GF-D8 (cell line): ENCODE results near the gene CNOT3.
"Not testable (repeated sequence)": the region's sequence is repeated elsewhere in the genome, so short reads cannot be mapped to it uniquely, and the experiment has no call there.

Experiments used
- DNase-seq: peaks from one replicate; lab custom pipeline; 2025; lab: John Stamatoyannopoulos, UW

Gene CNOT3

DNA sequence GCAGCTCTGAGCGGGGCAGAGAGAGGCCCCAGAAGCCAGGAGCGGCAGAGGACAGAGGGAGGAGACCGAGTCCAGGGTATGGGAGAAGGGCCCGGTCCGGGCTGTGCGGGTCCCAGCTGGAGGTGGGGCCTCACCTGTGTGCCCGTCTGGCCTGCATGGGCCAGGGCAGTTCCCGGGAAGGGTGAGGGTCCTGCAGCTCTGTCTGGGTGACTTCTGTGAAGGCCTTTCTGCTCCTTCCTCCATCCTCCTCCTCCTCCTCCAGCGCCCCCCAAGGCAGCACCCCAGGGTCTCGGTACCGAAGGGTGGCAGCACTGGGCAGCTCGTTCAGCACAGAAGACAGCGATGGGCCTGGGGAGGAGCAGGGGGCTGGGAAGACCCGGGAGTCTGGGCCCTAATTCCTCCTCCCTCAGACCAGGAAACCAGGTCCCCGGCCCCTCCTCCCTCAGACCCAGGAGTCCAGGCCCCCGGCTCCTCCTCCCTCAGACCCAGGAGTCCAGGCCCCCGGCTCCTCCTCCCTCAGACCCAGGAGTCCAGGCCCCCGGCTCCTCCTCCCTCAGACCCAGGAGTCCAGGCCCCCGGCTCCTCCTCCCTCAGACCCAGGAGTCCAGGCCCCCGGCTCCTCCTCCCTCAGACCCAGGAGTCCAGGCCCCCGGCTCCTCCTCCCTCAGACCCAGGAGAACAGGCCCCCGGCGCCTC is 34.3 kb downstream of the CNOT3 start:
- DNase-seq: not testable (repeated sequence)

DNA sequence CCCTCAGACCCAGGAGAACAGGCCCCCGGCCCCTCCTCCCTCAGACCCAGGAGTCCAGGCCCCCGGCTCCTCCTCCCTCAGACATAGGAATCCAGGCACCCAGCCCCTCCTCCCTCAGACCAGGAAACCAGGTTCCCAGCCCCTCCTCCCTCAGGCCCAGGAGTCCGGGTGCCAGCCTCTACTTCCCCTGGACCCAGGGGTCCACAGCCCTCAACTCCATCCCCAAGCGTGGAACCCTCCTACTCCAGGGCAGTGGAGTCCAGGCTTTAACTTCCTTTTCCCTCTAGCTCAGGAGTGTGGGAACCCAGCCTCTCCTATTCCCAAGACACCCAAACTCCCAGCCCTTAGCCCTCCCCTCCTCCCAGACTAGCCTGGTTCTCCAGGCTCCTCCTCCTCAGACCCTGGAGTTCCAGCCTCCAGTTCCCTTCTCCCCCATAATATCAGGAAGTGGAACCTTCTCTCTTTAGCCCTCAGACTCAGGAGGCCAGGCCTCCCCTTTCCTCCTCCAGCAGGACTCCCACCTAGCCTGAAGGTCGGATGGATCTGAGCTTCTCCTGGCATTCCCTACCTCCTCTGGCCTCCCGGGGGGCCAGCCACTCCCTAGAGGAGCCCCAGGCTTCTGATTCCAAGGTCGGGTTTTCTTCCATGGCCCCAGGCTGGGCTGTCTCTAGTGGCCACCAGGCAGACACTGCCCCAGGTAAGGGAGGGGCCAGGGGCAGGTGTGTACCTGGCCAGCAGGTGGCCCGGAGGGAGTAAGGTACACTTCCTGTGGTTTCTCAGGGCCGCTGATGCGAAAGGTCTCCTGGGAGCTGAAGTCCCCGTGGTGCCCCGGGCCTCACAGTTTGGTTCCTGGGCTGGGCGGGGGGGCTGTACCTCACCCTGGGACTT is 35.2 kb downstream of the CNOT3 start, which contains the start of gene TMC4:
TMC4 (minus strand) TSS at position 690 of the 888 bp plus-strand sequence; CDS start at position 647, 43 bp downstream.
- no peak for DNase-seq

DNA sequence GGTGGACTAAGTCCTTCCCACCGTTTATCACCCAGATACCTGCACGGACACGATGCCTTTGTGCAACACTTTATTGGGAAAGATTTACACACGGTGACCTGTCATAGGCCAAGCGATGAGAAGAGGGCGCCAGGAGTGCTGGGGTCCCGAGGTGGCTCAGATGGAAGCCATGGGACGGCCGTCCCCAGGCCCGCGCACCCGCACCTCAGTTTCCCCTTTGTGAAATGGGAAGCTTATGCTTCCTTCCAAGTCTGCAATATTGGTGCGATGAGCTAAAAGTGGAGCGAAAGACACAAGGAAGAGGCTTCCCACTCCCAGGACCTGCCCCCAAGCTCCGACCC is 35.8 kb downstream of the CNOT3 start:
- no peak for DNase-seq

DNA sequence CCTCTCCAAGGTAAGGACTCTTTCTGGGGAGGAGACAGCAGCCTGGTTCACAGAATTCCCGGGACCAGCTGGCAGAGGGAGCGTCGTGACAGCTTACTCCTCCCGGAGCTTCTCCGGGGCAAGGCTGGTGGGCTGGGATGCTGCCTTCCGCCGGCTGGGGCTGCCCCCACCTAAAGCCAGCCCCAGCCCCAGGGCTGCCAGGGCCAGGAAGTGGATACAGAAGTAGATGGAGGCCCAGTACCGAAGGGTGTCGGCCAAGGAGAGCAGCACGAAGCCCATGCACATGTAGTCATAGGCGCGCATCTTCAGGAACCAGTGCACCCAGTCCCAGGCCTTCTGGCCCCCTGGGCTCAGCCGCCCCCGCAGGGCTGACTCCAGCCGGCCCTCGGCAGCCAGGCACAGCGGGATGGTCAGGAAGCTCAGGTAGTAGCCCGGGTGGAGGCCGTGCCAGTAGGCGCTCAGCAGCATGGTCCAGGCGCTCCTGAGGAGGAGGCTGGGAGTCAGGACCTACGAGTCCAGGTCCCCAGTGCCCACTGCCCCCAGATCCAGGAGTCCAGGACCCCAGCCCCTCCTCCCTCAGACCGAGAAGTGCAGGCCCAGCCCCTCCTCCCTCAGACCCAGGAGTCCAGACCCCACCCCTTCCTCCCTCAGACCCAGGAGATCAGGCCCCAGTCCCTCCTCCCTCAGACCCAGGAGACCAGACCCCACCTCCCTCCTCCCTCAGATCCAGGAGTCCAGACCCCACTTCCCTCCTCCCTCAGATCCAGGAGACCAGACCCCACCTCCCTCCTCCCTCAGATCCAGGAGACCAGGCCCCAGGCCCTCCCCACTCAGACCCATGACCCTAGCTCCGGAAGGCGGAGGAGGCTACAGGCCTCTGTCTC is 36.6 kb downstream of the CNOT3 start:
- no peak for DNase-seq

DNA sequence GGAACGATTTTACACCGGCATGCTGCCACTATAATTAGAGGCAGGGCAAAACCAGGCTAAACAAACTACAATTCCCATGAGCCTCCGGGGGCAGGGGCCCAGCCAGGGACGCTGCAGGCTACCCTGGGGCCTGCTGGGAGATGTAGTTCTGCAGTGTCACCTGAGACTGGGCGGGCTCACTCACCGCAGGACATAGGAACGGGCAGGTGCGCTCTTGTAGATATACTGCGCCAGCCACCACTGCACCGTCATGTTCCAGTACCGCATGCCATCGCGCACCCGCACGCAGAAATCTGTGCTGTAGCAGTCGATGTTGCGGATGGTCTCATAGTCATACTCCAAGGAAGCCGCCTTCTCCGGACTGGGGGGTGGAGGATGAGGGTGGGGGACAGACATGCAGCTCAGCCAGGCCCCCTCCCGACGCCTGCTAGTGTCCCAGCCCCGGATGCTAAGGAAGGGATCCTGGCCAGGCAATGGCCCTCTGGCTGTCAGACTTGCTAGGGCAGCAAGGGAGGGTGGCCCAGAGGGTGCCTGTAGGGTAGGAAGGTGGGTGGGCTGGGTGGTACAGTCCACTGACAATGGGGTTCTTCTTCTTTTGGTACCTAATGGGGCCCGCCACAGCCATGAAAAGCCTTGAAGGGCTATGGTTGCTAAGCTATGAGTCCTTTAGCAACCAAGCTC is 41.2 kb downstream of the CNOT3 start:
- DNase-seq: no peak

DNA sequence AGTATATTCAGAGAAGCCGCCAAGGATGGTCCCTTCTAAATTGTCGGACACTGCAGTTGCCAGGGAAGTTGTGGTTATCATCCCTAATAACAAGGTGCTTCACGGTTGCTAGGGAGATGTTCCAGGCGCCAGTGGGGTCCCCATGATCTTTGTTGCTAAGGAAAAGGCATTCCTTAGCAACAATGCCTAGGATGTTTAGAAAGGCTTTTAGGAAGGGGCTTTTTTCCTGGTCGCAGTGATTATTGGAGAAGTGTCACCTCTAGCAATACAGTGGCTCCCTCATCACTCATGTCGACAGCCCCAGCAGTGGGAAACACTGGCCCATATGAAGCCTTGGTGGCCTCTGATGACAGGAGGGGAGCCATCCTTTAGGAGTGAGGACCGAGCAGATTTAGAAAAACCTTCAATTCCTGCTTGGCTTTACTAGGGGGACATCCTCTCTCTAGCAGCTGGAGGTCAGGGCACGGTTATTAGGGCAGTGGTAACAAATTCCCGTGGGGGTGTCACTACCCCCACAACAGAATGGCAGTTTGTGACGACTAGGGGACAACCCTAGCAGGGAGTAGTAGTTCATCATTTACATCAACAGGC is 41.8 kb downstream of the CNOT3 start:
- DNase-seq: no peak

DNA sequence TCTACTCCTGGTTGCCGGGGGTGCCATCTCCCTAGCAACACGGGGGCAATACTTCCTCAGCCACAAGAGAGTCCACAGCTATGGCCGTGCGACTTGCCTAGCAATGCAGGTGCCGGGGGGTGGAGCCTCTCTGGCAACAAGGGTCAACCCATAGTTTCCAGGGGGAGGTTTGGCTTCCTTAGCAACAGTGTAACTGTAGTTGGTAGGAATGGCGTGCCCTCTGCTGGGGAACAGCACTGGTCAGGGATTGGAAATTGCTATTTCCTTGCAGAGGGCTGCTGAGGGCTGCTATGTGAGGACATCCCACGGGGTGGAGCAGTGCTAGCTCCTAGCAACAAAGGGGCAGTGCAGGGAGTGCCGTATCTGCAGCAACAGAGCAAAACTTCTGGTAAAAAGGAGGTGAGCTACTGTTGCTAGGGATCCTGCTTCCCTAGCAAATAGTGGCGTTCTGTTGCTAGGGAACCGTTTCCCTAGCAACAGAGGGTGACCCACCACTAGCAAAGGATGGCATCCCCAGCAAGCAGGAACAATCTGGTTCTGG is 42.4 kb downstream of the CNOT3 start:
- DNase-seq: no peak

DNA sequence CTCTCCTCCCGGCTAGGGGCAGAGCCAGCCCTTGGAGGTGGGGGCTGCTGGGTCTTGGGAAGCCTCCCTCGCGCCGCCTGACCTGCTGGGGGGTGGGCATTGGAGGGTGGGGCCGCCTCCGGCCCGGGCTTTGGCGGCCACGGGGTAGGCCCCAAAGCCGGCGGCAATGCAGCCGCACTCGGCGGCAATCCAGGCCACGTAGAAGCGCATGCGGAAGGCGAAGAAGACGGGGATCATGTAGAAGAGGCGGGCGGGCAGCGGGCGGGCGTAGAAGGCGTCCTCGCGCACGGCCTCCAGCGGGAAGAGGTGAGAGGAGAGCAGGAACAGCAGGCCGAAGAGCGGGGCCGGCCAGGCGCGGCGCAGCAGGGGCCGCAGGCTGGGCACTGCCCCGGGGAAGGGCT is 43.1 kb downstream of the CNOT3 start:
- DNase-seq: no peak

DNA sequence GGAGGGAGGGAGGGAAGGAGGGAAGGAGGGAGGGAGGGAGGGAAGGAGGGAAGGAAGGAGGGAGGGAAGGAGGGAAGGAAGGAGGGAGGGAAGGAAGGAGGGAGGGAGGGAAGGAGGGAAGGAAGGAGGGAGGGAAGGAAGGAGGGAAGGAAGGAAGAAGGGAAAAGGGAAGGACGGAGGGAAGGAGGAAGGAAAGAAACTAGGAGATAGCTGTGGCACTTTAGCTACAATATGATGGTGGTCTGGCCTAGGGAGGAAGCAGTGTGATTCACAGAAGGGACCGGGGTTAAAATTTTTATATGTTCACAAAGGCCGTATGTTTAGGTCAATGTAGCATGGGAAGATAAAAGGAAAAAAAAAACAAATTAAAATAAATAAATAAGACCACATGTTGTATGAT is 44.3 kb downstream of the CNOT3 start:
- DNase-seq: not testable (repeated sequence)

DNA sequence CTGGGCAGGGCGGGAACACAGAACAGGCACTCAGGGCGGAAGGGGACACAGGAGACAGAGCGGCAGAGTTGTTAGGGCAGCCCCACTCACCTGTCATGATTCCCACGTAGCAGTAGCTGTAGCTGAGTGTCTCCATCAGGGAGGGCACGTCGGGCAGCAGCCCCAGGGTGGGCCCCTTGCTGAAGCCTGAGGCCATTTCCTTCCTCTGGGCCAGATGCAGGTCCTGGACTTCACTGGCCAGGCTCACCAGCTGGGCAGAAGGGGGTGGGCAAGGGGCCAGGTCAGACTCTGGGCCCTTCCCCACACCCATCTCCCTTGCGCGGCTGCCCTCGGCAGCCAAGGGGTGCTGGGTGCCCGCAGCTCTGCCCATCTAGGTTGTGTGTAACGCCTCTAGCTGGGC is 45.9 kb downstream of the CNOT3 start:
- no peak for DNase-seq

DNA sequence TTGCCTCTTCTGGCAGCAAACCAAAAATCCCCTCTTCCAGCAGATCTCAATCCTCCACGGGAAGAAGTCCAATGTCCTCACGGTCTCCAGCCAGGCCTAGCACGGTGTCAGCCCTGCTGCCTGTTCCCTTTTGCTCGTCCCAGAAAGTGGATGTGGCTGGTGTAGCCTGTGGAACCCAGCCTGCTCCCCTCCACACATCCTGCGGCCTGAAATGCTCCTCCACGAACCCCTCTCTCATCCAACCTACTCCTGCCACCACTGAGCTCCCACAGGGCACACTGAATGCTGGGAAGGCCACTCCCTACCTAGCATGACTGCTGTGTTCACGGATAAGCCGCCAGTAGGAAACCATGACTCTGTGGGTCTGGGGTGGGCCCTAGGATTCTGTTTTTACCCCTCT is 48.8 kb downstream of the CNOT3 start:
- DNase-seq: no peak

DNA sequence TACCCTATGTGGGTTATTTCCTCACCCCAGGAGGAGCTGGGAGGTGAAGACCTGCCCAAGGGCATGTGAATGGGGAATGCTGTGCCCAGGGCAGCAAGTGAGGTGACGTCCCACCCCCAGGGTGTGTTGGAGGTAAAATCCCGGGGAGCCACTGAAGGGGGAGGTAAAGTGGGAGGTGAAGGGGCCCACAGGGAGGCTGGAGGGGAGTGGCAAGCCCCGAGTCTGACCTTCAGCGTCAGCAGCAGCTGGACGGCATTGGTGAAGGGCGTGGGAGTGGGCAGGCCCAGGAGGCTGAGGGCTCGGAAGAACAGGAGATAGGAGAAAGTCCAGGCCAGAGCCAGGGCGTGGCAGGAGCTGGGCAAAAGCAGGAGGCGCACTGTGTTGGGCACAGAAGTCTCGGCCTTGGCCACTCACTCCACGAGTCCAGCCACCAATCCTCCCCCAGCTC is 49.4 kb downstream of the CNOT3 start:
- DNase-seq: no peak

DNA sequence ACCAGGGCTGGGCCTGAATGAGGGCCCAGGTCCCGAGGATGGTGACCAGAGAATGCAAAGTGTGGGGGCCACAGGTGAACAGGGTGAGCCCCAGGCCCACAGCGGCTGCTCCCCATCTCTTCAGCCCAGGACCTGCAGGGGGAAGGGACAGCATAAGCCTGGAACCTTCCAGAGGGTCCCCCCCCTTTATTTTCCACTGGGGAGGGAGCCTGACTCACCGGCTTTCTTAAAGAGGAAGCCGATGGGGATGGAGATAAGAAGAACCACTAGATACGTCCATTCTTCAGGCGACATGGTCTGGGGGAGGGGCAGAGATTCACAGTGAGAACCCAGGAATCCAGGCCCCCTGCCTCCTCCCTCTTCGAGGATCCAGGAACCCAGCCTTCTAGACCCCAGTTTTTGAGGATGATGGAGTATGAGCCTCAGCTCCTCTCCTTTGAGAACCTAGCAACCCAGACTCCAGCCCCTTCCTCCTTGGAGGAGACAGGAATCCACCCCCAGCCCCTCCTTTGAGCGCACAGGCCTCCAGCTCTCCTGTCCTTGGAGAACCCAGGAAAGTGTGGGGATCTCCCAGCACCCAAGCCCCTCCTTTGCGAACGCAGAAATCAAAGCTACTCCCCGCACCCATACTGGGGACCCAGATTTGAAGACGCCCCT is 50.8 kb downstream of the CNOT3 start:
- DNase-seq: peak; percentile 91

DNA sequence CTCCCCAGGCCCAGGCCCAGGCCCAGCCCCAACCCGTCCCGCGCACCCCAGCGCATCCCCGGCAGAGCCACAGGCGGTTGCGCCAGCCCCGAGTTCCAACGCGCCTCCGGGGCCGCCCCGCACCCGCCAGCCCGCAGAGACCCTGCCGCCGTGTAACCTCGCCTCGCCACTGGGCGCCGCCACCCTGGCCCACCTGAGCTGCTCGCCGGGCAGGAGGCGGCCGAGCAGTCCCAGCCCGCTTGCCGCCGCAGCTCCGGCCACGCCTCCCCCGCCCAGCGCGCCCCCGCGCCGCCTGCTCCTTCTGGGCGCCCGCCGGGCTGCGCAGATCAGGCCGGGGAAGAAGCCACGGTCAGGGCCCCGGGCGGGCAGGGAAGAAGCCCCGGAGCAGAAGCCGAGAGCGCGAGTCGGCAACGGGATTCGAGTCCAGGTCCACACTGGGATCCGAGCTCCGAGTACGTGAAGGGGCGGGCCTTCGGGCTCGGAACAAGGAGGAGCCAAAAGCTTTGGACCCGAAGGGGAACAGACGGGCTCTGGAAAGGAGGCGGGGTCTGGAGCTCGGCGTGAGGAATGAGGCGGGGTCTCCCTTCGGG is 51.7 kb downstream of the CNOT3 start, which contains the start of gene MBOAT7:
MBOAT7 (minus strand) TSS at position 436 of the 590 bp plus-strand sequence. CDS start 1,072 bp downstream, outside the sequence.
- no peak for DNase-seq

DNA sequence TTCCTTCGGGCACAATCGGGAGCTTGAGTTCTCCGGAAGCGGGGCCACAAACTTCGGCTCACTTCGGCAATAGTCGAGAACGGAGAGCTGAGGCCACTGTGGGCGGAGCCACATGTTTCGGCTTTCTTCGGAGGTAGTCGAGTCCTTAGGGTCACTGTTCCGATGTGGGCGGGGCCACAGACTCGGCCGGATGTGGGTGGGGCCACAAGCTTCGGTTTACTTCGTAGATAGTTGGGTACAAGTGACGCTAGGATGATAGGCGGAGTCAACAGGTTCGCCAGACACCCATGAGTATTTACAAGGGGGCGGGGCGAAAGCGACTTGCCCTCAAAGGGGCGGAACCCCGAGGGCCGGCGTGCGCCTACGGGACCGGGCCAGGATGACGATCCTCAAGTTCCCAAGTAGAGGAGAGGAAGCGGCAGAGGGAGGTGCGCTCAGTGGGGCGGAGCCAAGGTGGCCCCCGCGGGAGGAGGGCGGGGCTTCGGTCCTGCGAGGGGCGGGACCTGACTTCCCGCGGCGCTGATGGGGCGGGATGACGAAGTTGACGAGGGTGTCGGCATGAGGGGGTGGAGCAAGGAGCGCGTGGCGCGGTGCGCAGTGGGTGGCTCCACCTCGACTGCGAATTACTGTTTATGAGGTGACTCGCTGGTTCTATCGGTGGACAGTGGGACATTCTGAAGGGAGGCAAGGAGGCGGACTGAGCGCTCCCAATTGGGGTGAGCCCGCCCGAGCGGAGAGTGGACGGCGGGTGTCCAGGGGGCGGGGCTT is 52.4 kb downstream of the CNOT3 start:
- peak; percentile 99 for DNase-seq

DNA sequence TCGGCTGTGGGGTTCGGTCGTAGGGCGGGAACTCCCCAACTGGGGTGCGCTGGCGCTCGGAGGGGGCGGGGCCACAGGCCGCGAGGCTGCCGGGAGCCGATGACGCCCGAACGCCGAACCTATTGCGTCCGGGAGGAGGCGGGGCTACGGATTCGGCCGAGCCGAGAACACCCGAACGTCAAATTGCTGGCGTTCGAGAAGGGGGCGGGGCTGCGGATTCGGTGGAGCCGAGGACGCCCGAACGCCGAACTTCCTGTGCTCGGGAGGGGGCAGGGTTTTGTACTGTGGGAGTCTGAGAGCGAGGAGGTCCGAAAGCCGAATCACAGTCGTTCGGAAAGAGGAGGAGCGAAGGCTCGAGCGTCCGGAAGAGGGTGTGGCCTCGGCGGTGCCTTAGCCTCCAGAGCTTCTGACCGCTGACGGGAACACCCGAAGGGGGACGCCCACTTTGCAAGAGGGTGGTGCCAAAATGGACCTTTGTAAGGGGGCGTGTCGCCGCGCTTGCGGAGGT is 53.0 kb downstream of the CNOT3 start:
- peak; percentile 98 for DNase-seq

DNA sequence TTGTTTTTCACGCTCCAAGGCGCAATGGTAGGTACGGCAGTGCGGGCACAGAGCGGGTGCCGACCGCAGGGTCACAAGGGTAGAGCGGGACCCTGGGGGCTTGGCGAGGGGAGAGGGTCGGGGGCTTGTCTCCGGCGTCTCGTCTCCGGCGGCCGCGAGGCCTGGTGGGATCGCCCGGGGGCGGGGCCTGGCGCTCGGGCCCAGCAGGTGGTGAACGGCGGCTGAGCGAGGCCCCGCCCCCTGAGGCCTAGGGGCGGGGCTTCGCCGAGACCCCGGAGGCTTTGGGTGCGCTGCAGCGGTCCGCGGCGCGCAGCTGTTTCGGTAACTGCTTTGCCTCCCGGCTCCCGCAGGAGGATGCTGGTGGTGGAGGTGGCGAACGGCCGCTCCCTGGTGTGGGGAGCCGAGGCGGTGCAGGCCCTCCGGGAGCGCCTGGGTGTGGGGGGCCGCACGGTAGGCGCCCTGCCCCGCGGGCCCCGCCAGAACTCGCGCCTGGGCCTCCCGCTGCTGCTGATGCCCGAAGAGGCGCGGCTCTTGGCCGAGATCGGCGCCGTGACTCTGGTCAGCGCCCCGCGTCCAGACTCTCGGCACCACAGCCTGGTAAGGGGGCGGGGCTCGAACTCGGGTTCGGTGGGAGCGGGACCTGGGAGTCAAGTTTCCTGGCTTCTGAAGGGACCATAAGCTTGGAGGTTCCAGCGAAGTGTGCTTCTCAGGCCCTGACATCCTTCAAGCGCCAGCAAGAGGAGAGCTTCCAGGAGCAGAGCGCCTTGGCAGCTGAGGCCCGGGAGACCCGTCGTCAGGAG is 53.6 kb downstream of the CNOT3 start, which contains the start of gene TSEN34:
TSEN34 (plus strand) TSS at position 298 of the 800 bp plus-strand sequence; CDS start at position 355, 57 bp downstream.
- peak; percentile 78 for DNase-seq
